Measurements from ENCODE around the gene MYRF. TPM values are rescaled to one million over a fixed set of nuclear protein-coding genes. Genes with fewer than 3 reads are reported as not detected.

The MYRF gene
- total and polyA plus RNA-seq, 2 donors (not counting 3 experiments of a cell fraction or from before 2014, with no cell fraction given), result 0.82 to 0.98 TPM

DNA sequence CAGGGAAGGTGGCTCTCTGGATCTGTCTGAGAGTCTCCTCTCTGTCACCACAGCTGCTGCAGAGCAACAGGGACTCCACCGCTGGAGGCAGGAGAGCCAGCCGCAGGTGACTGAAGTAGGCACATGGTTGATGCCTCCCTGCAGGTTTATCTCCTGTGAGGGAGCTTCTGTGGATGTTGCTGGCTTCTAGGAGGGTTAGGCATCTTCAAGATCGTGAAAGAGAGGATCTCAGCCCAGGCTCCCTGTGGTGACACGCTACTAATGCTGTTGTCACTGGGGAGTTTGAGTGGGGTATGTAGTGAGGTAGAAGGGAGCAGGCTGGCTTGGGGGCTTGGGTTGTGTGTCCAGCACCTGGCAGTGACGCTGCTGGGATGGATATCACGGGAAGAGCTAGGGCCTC lies 38.1 kb upstream of the MYRF start:
- POLR2A ChIA-PET, result no interaction called here
- Histone ChIP-seq H3K9ac (replicated peaks; ENCODE audit: extremely low read depth, insufficient read depth, low read length) (no peak overlapping the region), H3K27ac (ENCODE audit: insufficient read depth, low read depth, low read length) (no peak overlapping the region), H2AFZ (ENCODE audit: low read depth, low read length) (no peak overlapping the region), H4K20me1 (replicated peaks; ENCODE audit: control insufficient read depth, extremely low read depth, insufficient read depth, low read length) (no peaks in the 10 kb centered on the region), H3K27me3 (ENCODE audit: control insufficient read depth in 2 of 2, insufficient read depth in 2 of 2, low read length in 2 of 2) (no peaks in the 10 kb centered on the region), H3K9me3 (replicated peaks; ENCODE audit: control insufficient read depth, insufficient read depth, low read length) (no peaks in the 10 kb centered on the region), H3K36me3 (ENCODE audit: control insufficient read depth in 2 of 2, extremely low read depth in 1 of 2, insufficient read depth in 2 of 2, low read length in 2 of 2) (no peaks in the 10 kb centered on the region), H3K9me1 (replicated peaks; ENCODE audit: control insufficient read depth, extremely low read depth, insufficient read depth, low read length) (no peaks in the 10 kb centered on the region), H3K4me1 (ENCODE audit: control insufficient read depth, extremely low read depth, insufficient read depth, low read length) (peaks cover 28% of the 10 kb centered on the region), H3K4me3 (replicated peaks in 1 of 3; ENCODE audit: insufficient read depth in 1 of 3, low read depth in 1 of 3, low read length in 3 of 3) (no peak overlapping the region), H3K4me2 (ENCODE audit: insufficient read depth, low read length) (no peak overlapping the region), H3K79me2 (ENCODE audit: control insufficient read depth, insufficient read depth, low read length) (no peaks in the 10 kb centered on the region)
- CTCF ChIA-PET, result no interaction called here
- intact Hi-C loops (cut with micrococcal nuclease), result no loop called here
- dilution Hi-C loops (cut with MboI; ENCODE audit: extremely low pct_ligation_motif_present, low sequenced_read_pairs), result no loop called here
- FAIRE-seq (no peak), DNase-seq (ENCODE audit: low read depth, low spot score) (no peak)
- TF ChIP-seq EZH2 (IDR thresholded peaks at IDR 0.05; ENCODE audit: borderline replicate concordance, low read depth, low read length, severe bottlenecking) (no peak), FOS (IDR thresholded peaks at IDR 0.05; ENCODE audit: borderline replicate concordance, insufficient read depth, low read length) (no peak), CTCF (IDR thresholded peaks at IDR 0.05; ENCODE audit: extremely low read depth in 1 of 2, insufficient read depth in 1 of 2, low read depth in 1 of 2, low read length in 2 of 2) (no peak), POLR2A (IDR thresholded peaks at IDR 0.05; ENCODE audit: low read depth, low read length) (no peak), JUN (IDR thresholded peaks at IDR 0.05; ENCODE audit: borderline replicate concordance, insufficient read depth, insufficient read length, low read depth) (no peak), GATA2 (IDR thresholded peaks at IDR 0.05; ENCODE audit: insufficient read depth, insufficient read length, low read depth, low read length) (no peak), MYC (IDR thresholded peaks at IDR 0.05; ENCODE audit: low read depth, low read length) (no peak), POLR2AphosphoS5 (IDR thresholded peaks at IDR 0.05; ENCODE audit: insufficient read depth, low read depth, low read length) (no peak), MAX (IDR thresholded peaks at IDR 0.05; ENCODE audit: insufficient read depth, insufficient read length) (no peak)
- no TSS peak for BruUV-seq (replicated peaks)
